GM19351 (cell line): Measurements from ENCODE around the gene TMSB15B.
"Not testable (repeated sequence)": the region's sequence is repeated elsewhere in the genome, so short reads cannot be mapped to it uniquely, and the experiment has no call there.

ENCODE experiments used
- ATAC-seq: cut with Tn5 transposase; IDR thresholded peaks from one replicate; pipeline ENCODE4 v1.9.1; 2021; ENCODE audit warnings: mild to moderate bottlenecking, moderate library complexity; ENCODE audit not compliant: unreplicated experiment

TMSB15B gene

DNA sequence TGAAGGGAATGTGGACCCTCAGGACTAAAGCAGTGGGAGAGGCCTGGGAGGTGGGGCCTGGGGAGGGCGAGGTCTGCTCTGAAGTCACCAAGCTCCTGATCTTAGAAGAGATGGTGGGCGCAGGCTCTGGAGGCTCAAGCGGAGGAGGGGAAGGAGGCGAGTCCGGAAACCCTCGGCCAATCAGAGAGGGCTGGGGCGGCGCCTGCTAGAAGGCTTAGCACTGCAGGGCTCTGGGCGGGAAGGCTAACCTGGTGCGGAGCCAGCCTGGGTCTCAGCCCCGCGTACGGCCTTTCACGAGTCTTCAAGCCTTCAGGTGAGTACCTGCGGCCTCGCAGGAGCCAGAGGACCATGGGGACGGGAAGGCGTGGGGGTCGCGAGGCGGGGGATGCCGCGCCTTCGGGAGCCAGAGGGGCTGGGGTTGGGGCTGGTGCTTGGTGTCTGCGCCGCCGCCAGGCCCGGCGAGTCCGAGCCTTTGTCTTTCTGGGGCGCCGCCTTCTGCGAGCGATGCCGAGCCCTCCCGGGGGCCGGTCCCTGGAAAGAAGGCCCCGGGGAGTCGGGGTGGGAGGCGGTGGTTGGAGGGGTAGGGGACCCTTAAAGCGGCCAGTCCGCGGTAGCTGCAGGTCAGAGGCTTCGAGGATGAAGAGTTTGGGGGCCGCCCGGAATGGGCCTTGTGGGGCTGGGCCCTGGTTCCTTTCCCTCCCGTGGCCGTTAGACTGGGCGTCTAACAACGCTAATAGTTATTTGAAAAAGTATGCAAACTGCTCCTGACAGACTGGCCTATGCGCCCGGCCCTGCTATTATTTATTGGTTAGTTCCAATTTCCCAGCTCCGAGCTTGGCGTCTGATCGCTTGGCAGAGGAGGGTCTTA, at the start of gene TMSB15B:
TMSB15B (plus strand) TSS at position 217 of the 868 bp plus-strand sequence.
- ATAC-seq, result peak; percentile 97

DNA sequence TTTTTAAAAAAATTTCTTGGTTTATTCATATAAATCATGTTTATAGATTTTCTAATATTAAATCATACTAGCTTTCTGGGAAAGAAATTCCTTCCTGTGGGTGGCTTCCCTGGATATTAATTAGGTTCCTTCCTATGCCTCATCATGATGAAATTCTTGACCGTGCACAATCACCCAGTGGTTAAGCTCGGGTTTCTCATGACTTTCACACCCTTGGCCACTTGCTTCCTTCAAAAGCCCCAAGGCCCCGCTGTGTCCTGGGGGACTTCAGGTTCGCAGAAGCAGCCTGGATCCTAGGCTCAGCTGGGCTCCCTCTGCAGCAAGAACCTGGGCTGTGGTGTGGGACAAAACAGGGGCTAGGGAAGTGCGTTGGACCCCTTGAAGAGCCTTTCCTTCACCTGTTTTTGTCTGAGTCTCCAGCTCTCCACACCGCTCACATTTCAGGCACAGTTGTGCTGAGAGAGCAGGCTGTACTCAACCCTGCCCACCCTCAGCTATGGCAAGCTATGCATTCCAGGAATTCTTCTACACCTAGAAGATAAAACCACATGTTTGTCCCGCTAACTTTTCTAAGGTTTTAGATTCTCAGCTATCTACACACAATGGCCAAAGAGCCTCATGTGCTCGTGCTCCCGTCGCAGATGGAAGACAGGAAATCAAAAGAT, 48.9 kb upstream of the TMSB15B start:
- ATAC-seq, result no peak

DNA sequence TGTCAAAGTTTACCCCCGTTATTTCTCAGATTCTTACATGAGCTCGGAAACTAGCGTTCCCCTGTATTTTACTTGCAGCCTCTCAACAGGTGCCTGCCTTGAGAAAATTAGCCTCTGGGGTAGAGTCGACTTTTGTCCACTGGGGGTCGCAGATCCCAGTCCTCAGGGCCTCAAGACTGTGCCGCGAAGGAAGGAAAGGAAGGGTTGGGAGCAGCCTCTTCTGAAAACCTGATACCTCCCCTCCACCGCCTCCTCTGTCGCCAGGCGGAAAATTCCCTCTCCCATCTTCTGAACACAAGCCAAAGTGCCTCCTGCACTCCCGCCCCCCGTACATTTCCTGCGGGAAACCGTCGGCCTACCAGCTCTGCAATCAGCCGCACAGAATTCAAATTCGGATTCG, 44.4 kb upstream of the TMSB15B start:
- peak; percentile 42 for ATAC-seq

DNA sequence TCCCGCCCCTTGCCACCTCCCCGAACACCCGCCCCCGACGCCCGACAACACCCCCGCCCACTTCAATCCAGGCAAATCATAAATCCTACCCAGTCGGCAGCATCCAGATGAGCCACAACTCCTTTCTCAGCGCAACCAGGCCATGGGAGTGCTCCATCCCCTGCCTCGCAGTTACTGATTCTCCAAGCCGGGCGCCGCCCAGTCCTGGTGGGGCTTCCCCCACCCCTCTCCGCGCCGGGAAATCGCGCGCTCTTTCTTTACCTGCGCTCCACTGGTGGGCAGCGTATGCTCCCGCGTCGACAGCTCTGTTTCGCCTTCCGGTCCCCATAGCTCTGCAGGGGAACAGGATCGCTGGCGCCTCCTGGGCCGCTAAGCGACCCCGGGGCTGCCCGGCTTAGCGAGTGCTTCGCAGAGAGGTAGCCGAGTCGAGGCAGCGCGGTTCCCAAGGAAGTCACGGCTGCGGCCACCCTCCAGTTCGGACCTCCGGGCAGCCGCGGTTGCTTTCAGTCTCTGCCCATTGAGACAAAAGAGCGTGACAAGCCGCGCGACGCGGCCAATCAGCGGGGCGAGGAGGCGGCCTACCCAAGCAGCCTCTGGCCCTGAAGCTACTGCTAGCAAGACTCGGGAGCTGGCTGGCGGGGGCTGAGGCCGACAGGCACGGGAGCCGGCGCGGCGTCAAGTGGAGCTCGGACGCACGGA, 43.7 kb upstream of the TMSB15B start:
- peak; percentile 62 for ATAC-seq

GRCh38 chrX:103919270-103919637, 43.2 kb upstream of the TMSB15B start:
- ATAC-seq, result peak; percentile 40

DNA sequence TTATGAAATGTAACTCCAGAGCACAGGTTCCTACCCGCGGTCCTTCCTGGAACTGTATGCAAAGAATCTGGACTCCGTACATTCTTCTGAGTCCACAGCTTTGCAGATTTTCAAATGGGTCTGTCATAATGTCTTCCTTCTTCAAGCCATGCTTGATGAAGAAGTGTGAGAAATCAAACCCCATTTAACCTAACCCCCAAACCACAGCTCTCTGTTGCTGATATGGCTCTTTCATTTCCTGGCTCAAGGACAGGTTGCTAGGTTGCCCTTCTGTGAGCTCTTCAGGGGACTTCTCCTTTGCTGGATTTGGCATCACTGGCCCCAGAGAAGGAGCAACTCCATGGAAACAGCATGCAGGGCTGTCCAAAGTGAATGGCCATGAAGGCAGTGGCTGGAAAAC, 41.9 kb upstream of the TMSB15B start:
- peak; percentile 44 for ATAC-seq

DNA sequence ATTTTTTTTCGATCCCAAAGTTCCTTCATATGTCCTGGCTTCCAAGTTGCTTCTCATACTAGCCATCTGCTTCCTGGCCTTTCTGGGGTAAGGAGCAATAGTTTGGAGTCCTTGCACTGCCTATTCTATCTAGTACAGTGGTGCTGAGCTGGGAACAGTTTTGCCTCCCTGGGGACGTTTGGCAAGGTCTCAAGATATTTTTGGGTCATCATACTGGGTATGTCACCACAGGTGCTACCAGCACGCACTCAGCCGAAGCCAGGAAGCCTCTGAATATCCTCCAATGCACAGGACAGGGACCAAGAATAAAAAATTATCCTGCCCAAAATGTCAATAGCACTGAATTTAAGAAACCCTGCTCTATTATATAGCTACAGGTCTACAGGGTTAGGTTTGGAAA, 35.4 kb upstream of the TMSB15B start:
- ATAC-seq, result peak; percentile 56

GRCh38 chrX:103927633-103928032, 34.8 kb upstream of the TMSB15B start:
- no peak for ATAC-seq

- peak; percentile 91 for ATAC-seq
Measured at GRCh38 chrX:103932133-103932532, 30.3 kb upstream of the TMSB15B start.

- ATAC-seq, result not testable (repeated sequence)
Measured at GRCh38 chrX:103940257-103940656, 22.2 kb upstream of the TMSB15B start.

- ATAC-seq, result peak; percentile 82
Measured at GRCh38 chrX:103941201-103941975, 21.0 kb upstream of the TMSB15B start.

DNA sequence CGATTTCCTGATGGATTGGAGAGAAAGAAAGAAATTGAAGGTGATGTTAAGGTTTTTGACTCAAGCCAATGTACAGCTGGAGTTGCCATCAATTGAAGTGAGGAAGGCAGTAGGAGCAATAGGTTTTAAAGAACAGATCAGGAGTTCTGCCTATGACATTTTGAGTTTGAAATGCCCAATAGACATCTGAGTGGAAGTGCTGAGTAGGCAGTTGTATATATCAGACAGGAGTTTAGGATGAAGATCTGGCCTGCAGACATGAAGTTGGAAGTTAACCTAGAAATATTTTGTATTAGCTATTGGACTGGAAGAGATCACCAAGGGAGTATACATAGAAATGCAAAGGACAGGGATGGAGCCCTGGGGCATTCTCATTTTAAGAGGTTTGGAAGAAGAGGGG, 12.9 kb upstream of the TMSB15B start:
- no peak for ATAC-seq

GRCh38 chrX:103953353-103953752, 9.1 kb upstream of the TMSB15B start:
- no peak for ATAC-seq

GRCh38 chrX:103954259-103954658, 8.2 kb upstream of the TMSB15B start:
- ATAC-seq, result no peak

- ATAC-seq, result not testable (repeated sequence)
Measured at GRCh38 chrX:103960599-103960998, 1.8 kb upstream of the TMSB15B start.

- not testable (repeated sequence) for ATAC-seq
Measured at GRCh38 chrX:103983508-103983907, 21.1 kb downstream of the TMSB15B start.

DNA sequence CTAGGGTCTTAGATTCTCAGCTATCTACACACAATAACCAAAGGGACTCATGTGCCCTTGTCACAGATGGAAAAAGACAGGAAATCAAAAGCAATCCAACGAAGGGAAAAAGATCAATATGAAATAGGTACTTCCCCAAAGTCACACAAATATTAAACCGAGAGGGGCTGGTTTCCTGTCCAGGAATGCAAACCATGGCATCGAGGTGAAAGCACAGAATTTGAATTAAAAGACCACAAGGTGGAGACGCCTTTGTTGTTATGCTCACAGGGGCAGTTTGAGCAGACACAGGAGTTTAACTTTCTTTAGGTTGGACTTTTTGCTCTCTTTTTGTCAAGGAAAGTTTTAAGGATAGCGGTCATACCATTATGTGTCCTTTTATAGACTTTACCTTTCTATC, 36.8 kb downstream of the TMSB15B start:
- peak; percentile 77 for ATAC-seq

GRCh38 chrX:104008831-104009230, 46.4 kb downstream of the TMSB15B start:
- no peak for ATAC-seq

GRCh38 chrX:104013158-104013557, 50.7 kb downstream of the TMSB15B start:
- no peak for ATAC-seq

GRCh38 chrX:104013606-104014005, 51.2 kb downstream of the TMSB15B start, which contains the start of gene H2BW1:
Gene H2BW1 (minus strand): TSS chrX:104013708. CDS start chrX:104013576, 132 bp downstream.
- no peak for ATAC-seq

- ATAC-seq, result not testable (repeated sequence)
Measured at GRCh38 chrX:104015576-104015975, 53.1 kb downstream of the TMSB15B start.
